ENCODE results near the gene TRPV4. TPM values are rescaled to one million over a fixed set of nuclear protein-coding genes. Genes with fewer than 3 reads are reported as not detected.
A peak's percentile ranks its signal among the peaks of the same experiment; 100 is the strongest.

Gene TRPV4
- total RNA-seq, 1 donor from 2014 or later, result 0.08 TPM

GRCh38 chr12:109808876-109809646, 24.1 kb downstream of the TRPV4 start:
- no peak for DNase-seq (ENCODE audit: low read depth)

- DNase-seq (ENCODE audit: low read depth), result no peak
These were observed 25.1 kb downstream of the TRPV4 start for GRCh38 chr12:109807954-109808643.

- peak; percentile 52 for DNase-seq (ENCODE audit: low read depth)
These were observed 28.1 kb downstream of the TRPV4 start for GRCh38 chr12:109804820-109805761.

GRCh38 chr12:109803678-109804077, 29.5 kb downstream of the TRPV4 start:
- no peak for DNase-seq (ENCODE audit: low read depth)

- DNase-seq (ENCODE audit: low read depth), result no peak
These were observed 30.4 kb downstream of the TRPV4 start for GRCh38 chr12:109802828-109803227.

- DNase-seq (ENCODE audit: low read depth), result no peak
These were observed 32.7 kb downstream of the TRPV4 start for GRCh38 chr12:109800536-109800935.

GRCh38 chr12:109798691-109799090, 34.5 kb downstream of the TRPV4 start:
- no peak for DNase-seq (ENCODE audit: low read depth)

GRCh38 chr12:109797905-109798669, 35.1 kb downstream of the TRPV4 start:
- DNase-seq (ENCODE audit: low read depth), result peak; percentile 33

- no peak for DNase-seq (ENCODE audit: low read depth)
These were observed 37.1 kb downstream of the TRPV4 start for GRCh38 chr12:109796057-109796456.

- no peak for DNase-seq (ENCODE audit: low read depth)
These were observed 38.2 kb downstream of the TRPV4 start for GRCh38 chr12:109795023-109795422.

GRCh38 chr12:109793826-109794501, 39.2 kb downstream of the TRPV4 start:
- no peak for DNase-seq (ENCODE audit: low read depth)

GRCh38 chr12:109793411-109793810, 39.8 kb downstream of the TRPV4 start:
- no peak for DNase-seq (ENCODE audit: low read depth)

- DNase-seq (ENCODE audit: low read depth), result no peak
These were observed 40.2 kb downstream of the TRPV4 start for GRCh38 chr12:109792992-109793391.

- DNase-seq (ENCODE audit: low read depth), result no peak
These were observed 43.6 kb downstream of the TRPV4 start for GRCh38 chr12:109789526-109790048.

GRCh38 chr12:109786799-109787198, 46.4 kb downstream of the TRPV4 start:
- no peak for DNase-seq (ENCODE audit: low read depth)

- DNase-seq (ENCODE audit: low read depth), result no peak
These were observed 47.3 kb downstream of the TRPV4 start for GRCh38 chr12:109785854-109786253.

GRCh38 chr12:109783965-109784244, 49.3 kb downstream of the TRPV4 start:
- no peak for DNase-seq (ENCODE audit: low read depth)

GRCh38 chr12:109783135-109783964, 49.8 kb downstream of the TRPV4 start:
- no peak for DNase-seq (ENCODE audit: low read depth)

- DNase-seq (ENCODE audit: low read depth), result no peak
These were observed 50.9 kb downstream of the TRPV4 start for GRCh38 chr12:109782326-109782703.

Measured in myocyte (in vitro differentiated cells).